PC-3 (cell line): ENCODE results near the gene SMIM5. TPM values are rescaled to one million over a fixed set of nuclear protein-coding genes. Genes with fewer than 3 reads are reported as not detected.

Source experiments
- ATAC-seq: fragments of 200-7000 bp; cut with Tn5 transposase; 2 replicates; pipeline ENCODE4 v1.9.1; 2020; ENCODE audit warnings: mild to moderate bottlenecking, moderate library complexity
- BruUV-seq: library from RNA; stranded (reverse); fragments of 400-500 nt; replicated peaks from 2 replicates; lab custom pipeline; 2021; lab: Mats Ljungman, UMichigan
- CTCF ChIA-PET: fragments of 300-600 bp; sonication (Branson Sonifier 250); formaldehyde crosslinking; loops from one replicate; lab custom pipeline; 2022; ENCODE audit warnings: antibody characterized with exemption; lab: Charles Lee
- POLR2A ChIA-PET: fragments of 300-600 bp; sonication (Branson Sonifier 250); formaldehyde crosslinking; loops from one replicate; lab custom pipeline; 2022; ENCODE audit warnings: antibody characterized with exemption; ENCODE audit not compliant: unreplicated experiment; lab: Charles Lee
- DNase-seq: peaks from one replicate; pipeline ENCODE4 v3.0.0-alpha.2; 2015
- H2AFZ ChIP-seq: fragments of 300-600 bp; sonication (generic); 2 replicates; pipeline ENCODE4 v1.6.0; 2016; ENCODE audit warnings: antibody characterized with exemption, low read length
- H3F3A ChIP-seq: fragments of 300-600 bp; sonication (generic); one replicate; pipeline ENCODE4 v1.6.0; 2017; ENCODE audit warnings: antibody characterized with exemption, low read length, control low read depth, mild to moderate bottlenecking; ENCODE audit not compliant: unreplicated experiment
- H3K27ac ChIP-seq: fragments of 300-600 bp; sonication (generic); 2 replicates; pipeline ENCODE4 v1.5.1; 2016; ENCODE audit warnings: mild to moderate bottlenecking, low read length
- H3K27me3 ChIP-seq: fragments of 300-600 bp; sonication (generic); 2 replicates; pipeline ENCODE4 v1.6.1; 2016; ENCODE audit warnings: low read length, mixed read lengths
- H3K36me3 ChIP-seq: fragments of 300-600 bp; sonication (generic); 2 replicates; pipeline ENCODE4 v1.6.1; 2016; ENCODE audit warnings: low read depth, mixed run types, low read length, mixed read lengths
- H3K4me1 ChIP-seq: fragments of 300-600 bp; sonication (generic); 2 replicates; pipeline ENCODE4 v1.5.1; 2016; ENCODE audit warnings: low read length; ENCODE audit not compliant: insufficient read depth
- H3K4me2 ChIP-seq: fragments of 300-600 bp; sonication (generic); 2 replicates; pipeline ENCODE4 v1.6.0; 2016; ENCODE audit warnings: low read length
- H3K4me3 ChIP-seq: fragments of 300-600 bp; sonication (generic); 2 replicates; pipeline ENCODE4 v1.5.1; 2016; ENCODE audit warnings: mild to moderate bottlenecking, low read length, mixed read lengths
- H3K79me2 ChIP-seq: fragments of 300-600 bp; sonication (generic); 2 replicates; pipeline ENCODE4 v1.6.1; 2017; ENCODE audit warnings: low read length, mixed read lengths
- H3K9ac ChIP-seq: fragments of 300-600 bp; sonication (generic); 2 replicates; pipeline ENCODE4 v1.6.0; 2016; ENCODE audit warnings: mild to moderate bottlenecking, low read length
- H3K9me2 ChIP-seq: fragments of 300-600 bp; sonication (generic); replicated peaks from 2 replicates; pipeline ENCODE4 v1.6.1; 2016; ENCODE audit warnings: mixed run types, low read length, mixed read lengths
- H3K9me3 ChIP-seq: fragments of 300-600 bp; sonication (generic); 2 replicates; pipeline ENCODE4 v1.6.1; 2016; ENCODE audit warnings: low read length, mixed read lengths
- H4K20me1 ChIP-seq: fragments of 300-600 bp; sonication (generic); 2 replicates; pipeline ENCODE4 v1.6.1; 2016; ENCODE audit warnings: low read length, mixed read lengths
- EZH2 ChIP-seq: fragments of 300-600 bp; sonication (generic); IDR thresholded peaks from one replicate; pipeline ENCODE4 v1.6.1; 2017; ENCODE audit warnings: antibody characterized with exemption, mild to moderate bottlenecking, low read length; ENCODE audit not compliant: unreplicated experiment
- EZH2phosphoT487 ChIP-seq: fragments of 300-600 bp; sonication (generic); IDR thresholded peaks from 2 replicates; pipeline ENCODE4 v1.6.1; 2018; ENCODE audit warnings: mild to moderate bottlenecking, antibody characterized with exemption, low read length, borderline replicate concordance
- intact Hi-C: fragments of 100-400 bp; cut with micrococcal nuclease; formaldehyde crosslinking; loops from 2 replicates; pipeline ENCODE4 v1.9.0; 2023
- total RNA-seq: library from RNA; depleted of rRNA; stranded (reverse); fragments of >200 nt; gene quantifications from 2 replicates; pipeline ENCODE4 v1.2.3, GENCODE V29; 2014
- TF ChIP-seq, protein P1 (sequence below): fragments of 300-600 bp; sonication (generic); conservative IDR thresholded peaks from 2 replicates; pipeline ENCODE4 v1.5.1; 2017; ENCODE audit warnings: antibody characterized with exemption, low read depth, mild to moderate bottlenecking, low read length

SMIM5 gene
- total RNA-seq, 1 experiment from 2014 or later: 2.3 TPM

DNA sequence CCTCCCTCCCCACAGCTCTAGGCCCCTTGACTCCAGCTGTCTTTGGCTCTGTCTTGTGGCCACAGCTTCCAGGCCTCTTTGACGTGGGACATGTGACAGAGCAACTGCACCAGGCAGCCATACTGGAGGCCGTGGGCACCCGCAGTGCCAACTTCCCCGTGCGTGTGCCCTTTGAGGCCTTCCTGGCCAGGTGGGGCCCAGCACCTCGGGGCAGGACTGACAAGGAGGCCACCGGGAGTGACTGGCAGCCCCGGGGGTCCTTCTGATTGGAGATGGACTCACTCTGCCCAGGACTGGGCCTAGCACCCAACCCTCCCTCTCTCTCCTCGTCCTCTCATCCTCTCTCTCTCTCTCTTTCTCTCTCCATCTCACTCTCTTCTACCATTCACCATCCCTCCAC is 30.1 kb upstream of the SMIM5 start:
- no peak overlapping the region for H3K4me2 ChIP-seq
- ATAC-seq: no peak
- no peaks in the 10 kb centered on the region for H3K79me2 ChIP-seq
- intact Hi-C loops: no loop called here
- H3K36me3 ChIP-seq: no peaks in the 10 kb centered on the region
- H3K27me3 ChIP-seq: no peaks in the 10 kb centered on the region
- ChIA-PET CTCF (interaction anchor here (1.1 kb wide), 1 partner anchor 31 kb away, joined by 6 read pairs; the partner anchor contains the start of gene SMIM5), POLR2A (interaction anchor here (0.6 kb wide), 1 partner anchor 9 kb away, joined by 5 read pairs; no protein-coding TSS in a partner anchor)
- H3K4me3 ChIP-seq: no peak overlapping the region
- no peak overlapping the region for H3K9ac ChIP-seq
- no peaks in the 10 kb centered on the region for H3K9me3 ChIP-seq
- H3F3A ChIP-seq: no peaks in the 10 kb centered on the region
- no peaks in the 10 kb centered on the region for H4K20me1 ChIP-seq
- H3K4me1 ChIP-seq: peaks cover 27% of the 10 kb centered on the region
- H2AFZ ChIP-seq: no peak overlapping the region
- no peak for DNase-seq
- no peak for TF ChIP-seq EZH2
- TF ChIP-seq, protein P1, sequence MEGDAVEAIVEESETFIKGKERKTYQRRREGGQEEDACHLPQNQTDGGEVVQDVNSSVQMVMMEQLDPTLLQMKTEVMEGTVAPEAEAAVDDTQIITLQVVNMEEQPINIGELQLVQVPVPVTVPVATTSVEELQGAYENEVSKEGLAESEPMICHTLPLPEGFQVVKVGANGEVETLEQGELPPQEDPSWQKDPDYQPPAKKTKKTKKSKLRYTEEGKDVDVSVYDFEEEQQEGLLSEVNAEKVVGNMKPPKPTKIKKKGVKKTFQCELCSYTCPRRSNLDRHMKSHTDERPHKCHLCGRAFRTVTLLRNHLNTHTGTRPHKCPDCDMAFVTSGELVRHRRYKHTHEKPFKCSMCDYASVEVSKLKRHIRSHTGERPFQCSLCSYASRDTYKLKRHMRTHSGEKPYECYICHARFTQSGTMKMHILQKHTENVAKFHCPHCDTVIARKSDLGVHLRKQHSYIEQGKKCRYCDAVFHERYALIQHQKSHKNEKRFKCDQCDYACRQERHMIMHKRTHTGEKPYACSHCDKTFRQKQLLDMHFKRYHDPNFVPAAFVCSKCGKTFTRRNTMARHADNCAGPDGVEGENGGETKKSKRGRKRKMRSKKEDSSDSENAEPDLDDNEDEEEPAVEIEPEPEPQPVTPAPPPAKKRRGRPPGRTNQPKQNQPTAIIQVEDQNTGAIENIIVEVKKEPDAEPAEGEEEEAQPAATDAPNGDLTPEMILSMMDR: no peak
- no peaks in the 10 kb centered on the region for H3K9me2 ChIP-seq
- no TSS peak for BruUV-seq
- H3K27ac ChIP-seq: no peak overlapping the region

DNA sequence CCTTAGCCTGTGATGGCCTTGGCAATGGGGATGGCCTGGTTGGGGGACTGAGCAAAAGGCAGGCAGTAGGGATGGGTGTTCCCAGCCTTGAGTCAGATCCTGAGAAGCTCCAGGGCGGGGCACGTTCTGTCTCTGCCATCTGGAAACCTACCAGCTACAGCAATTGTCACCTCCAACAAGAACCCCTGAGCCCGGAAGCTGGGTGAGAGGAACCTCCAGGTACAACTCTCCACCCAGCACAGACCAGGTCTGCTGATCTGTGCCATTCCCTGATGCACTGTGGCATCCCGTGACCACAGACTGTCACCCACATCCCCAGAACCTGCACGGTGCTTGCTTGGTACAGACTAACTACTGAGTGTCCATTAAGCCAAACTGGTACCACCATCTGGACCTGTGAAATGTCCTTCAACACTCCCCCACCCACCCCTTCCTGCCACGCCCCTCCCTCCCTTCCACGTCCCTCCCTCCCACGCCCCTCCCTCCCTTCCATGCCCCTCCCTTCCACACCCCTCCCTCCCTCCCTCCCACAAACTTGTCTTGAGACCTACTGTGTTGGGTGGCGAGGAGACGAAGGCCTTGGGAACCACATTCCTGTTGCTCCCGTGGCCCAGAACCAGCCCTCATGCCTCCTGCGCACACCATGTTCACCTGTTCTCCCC is 29.1 kb upstream of the SMIM5 start:
- no peak for TF ChIP-seq EZH2
- TF ChIP-seq, protein P1: no peak
- intact Hi-C loops: no loop called here
- Histone ChIP-seq H2AFZ (peak overlapping the region; percentile 37; the same call in 1 of the 2 replicates), H3F3A (no peaks in the 10 kb centered on the region), H3K4me2 (peak overlapping the region; percentile 53), H3K27me3 (no peaks in the 10 kb centered on the region), H3K27ac (peak overlapping the region; percentile 38), H3K79me2 (no peaks in the 10 kb centered on the region), H3K4me3 (no peak overlapping the region), H3K36me3 (no peaks in the 10 kb centered on the region), H3K9me3 (no peaks in the 10 kb centered on the region), H4K20me1 (no peaks in the 10 kb centered on the region), H3K9ac (no peak overlapping the region), H3K9me2 (no peaks in the 10 kb centered on the region), H3K4me1 (peaks cover 27% of the 10 kb centered on the region)
- no TSS peak for BruUV-seq
- DNase-seq: peak; percentile 62
- ATAC-seq: peak; percentile 65
- ChIA-PET POLR2A (interaction anchor here (0.6 kb wide), 1 partner anchor 77 kb away, joined by 7 read pairs; no protein-coding TSS in a partner anchor), CTCF (interaction anchor here (0.6 to 1.1 kb wide), 3 partner anchors 11 to 144 kb away, joined by 3 to 6 read pairs (median 4); partner anchors contain the start of gene SMIM5)

- no peaks in the 10 kb centered on the region for H3K9me3 ChIP-seq
- intact Hi-C loops: no loop called here
- DNase-seq: no peak
- ATAC-seq: no peak
- no peak overlapping the region for H3K4me3 ChIP-seq
- TF ChIP-seq EZH2phosphoT487 (no peak), EZH2 (no peak)
- TF ChIP-seq, protein P1: no peak
- CTCF ChIA-PET: no interaction called here
- POLR2A ChIA-PET: no interaction called here
- no peak overlapping the region for H3K4me2 ChIP-seq
- BruUV-seq: no TSS peak
- H3K9ac ChIP-seq: no peak overlapping the region
- no peak overlapping the region for H2AFZ ChIP-seq
- H3K4me1 ChIP-seq: peaks cover 27% of the 10 kb centered on the region
- no peak overlapping the region for H3K27ac ChIP-seq
- no peaks in the 10 kb centered on the region for H3K9me2 ChIP-seq
- no peaks in the 10 kb centered on the region for H3K79me2 ChIP-seq
- no peaks in the 10 kb centered on the region for H3K36me3 ChIP-seq
- H3F3A ChIP-seq: no peaks in the 10 kb centered on the region
- H3K27me3 ChIP-seq: no peaks in the 10 kb centered on the region
- no peaks in the 10 kb centered on the region for H4K20me1 ChIP-seq
Measured at GRCh38 chr17:75605790-75606189, 27.4 kb upstream of the SMIM5 start.
